ENCODE results near the gene UACA.

DNA sequence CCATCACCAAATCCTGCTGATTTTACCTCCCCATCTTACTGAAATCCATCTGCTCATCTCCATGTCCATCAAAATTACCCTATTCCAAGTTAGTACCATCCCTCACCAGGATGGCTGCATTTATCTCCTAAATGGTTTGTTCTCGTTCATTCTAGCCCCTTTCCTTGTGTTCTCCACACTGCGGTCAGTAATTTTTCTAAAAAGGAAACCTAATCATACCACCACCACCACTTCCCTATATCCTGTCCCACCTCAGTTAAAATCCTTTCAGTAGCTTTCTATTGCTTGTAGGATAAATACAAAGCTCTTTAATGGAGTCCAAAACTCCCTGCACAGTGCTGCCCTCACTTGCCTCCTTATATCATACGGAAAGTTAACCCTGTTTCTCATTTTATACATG is 51.1 kb downstream of the UACA start:
- TF ChIP-seq ZNF114 (CRISPR knock-in tag; IDR thresholded peaks at IDR 0.05) (no peak), CTCF (conservative IDR thresholded peaks at IDR 0.05; ENCODE audit: low read depth in 2 of 2) (no peak), EZH2 (IDR thresholded peaks at IDR 0.05; ENCODE audit: low read depth, unreplicated experiment) (no peak), EZH2phosphoT487 (IDR thresholded peaks at IDR 0.05; ENCODE audit: unreplicated experiment) (no peak), POLR2AphosphoS5 (IDR thresholded peaks at IDR 0.05; ENCODE audit: low read depth) (no peak), CREB1 (CRISPR knock-in tag; IDR thresholded peaks at IDR 0.05; ENCODE audit: low read depth) (no peak), JUNB (IDR thresholded peaks at IDR 0.05; ENCODE audit: unreplicated experiment) (no peak), ZNF331 (CRISPR knock-in tag; IDR thresholded peaks at IDR 0.05; ENCODE audit: low read depth) (no peak)
- TF ChIP-seq, protein P1, sequence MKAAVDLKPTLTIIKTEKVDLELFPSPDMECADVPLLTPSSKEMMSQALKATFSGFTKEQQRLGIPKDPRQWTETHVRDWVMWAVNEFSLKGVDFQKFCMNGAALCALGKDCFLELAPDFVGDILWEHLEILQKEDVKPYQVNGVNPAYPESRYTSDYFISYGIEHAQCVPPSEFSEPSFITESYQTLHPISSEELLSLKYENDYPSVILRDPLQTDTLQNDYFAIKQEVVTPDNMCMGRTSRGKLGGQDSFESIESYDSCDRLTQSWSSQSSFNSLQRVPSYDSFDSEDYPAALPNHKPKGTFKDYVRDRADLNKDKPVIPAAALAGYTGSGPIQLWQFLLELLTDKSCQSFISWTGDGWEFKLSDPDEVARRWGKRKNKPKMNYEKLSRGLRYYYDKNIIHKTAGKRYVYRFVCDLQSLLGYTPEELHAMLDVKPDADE (IDR thresholded peaks at IDR 0.05) = no peak
- TF ChIP-seq, protein P2, sequence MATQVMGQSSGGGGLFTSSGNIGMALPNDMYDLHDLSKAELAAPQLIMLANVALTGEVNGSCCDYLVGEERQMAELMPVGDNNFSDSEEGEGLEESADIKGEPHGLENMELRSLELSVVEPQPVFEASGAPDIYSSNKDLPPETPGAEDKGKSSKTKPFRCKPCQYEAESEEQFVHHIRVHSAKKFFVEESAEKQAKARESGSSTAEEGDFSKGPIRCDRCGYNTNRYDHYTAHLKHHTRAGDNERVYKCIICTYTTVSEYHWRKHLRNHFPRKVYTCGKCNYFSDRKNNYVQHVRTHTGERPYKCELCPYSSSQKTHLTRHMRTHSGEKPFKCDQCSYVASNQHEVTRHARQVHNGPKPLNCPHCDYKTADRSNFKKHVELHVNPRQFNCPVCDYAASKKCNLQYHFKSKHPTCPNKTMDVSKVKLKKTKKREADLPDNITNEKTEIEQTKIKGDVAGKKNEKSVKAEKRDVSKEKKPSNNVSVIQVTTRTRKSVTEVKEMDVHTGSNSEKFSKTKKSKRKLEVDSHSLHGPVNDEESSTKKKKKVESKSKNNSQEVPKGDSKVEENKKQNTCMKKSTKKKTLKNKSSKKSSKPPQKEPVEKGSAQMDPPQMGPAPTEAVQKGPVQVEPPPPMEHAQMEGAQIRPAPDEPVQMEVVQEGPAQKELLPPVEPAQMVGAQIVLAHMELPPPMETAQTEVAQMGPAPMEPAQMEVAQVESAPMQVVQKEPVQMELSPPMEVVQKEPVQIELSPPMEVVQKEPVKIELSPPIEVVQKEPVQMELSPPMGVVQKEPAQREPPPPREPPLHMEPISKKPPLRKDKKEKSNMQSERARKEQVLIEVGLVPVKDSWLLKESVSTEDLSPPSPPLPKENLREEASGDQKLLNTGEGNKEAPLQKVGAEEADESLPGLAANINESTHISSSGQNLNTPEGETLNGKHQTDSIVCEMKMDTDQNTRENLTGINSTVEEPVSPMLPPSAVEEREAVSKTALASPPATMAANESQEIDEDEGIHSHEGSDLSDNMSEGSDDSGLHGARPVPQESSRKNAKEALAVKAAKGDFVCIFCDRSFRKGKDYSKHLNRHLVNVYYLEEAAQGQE (IDR thresholded peaks at IDR 0.05; ENCODE audit: unreplicated experiment) = no peak
- TF ChIP-seq, protein P3, sequence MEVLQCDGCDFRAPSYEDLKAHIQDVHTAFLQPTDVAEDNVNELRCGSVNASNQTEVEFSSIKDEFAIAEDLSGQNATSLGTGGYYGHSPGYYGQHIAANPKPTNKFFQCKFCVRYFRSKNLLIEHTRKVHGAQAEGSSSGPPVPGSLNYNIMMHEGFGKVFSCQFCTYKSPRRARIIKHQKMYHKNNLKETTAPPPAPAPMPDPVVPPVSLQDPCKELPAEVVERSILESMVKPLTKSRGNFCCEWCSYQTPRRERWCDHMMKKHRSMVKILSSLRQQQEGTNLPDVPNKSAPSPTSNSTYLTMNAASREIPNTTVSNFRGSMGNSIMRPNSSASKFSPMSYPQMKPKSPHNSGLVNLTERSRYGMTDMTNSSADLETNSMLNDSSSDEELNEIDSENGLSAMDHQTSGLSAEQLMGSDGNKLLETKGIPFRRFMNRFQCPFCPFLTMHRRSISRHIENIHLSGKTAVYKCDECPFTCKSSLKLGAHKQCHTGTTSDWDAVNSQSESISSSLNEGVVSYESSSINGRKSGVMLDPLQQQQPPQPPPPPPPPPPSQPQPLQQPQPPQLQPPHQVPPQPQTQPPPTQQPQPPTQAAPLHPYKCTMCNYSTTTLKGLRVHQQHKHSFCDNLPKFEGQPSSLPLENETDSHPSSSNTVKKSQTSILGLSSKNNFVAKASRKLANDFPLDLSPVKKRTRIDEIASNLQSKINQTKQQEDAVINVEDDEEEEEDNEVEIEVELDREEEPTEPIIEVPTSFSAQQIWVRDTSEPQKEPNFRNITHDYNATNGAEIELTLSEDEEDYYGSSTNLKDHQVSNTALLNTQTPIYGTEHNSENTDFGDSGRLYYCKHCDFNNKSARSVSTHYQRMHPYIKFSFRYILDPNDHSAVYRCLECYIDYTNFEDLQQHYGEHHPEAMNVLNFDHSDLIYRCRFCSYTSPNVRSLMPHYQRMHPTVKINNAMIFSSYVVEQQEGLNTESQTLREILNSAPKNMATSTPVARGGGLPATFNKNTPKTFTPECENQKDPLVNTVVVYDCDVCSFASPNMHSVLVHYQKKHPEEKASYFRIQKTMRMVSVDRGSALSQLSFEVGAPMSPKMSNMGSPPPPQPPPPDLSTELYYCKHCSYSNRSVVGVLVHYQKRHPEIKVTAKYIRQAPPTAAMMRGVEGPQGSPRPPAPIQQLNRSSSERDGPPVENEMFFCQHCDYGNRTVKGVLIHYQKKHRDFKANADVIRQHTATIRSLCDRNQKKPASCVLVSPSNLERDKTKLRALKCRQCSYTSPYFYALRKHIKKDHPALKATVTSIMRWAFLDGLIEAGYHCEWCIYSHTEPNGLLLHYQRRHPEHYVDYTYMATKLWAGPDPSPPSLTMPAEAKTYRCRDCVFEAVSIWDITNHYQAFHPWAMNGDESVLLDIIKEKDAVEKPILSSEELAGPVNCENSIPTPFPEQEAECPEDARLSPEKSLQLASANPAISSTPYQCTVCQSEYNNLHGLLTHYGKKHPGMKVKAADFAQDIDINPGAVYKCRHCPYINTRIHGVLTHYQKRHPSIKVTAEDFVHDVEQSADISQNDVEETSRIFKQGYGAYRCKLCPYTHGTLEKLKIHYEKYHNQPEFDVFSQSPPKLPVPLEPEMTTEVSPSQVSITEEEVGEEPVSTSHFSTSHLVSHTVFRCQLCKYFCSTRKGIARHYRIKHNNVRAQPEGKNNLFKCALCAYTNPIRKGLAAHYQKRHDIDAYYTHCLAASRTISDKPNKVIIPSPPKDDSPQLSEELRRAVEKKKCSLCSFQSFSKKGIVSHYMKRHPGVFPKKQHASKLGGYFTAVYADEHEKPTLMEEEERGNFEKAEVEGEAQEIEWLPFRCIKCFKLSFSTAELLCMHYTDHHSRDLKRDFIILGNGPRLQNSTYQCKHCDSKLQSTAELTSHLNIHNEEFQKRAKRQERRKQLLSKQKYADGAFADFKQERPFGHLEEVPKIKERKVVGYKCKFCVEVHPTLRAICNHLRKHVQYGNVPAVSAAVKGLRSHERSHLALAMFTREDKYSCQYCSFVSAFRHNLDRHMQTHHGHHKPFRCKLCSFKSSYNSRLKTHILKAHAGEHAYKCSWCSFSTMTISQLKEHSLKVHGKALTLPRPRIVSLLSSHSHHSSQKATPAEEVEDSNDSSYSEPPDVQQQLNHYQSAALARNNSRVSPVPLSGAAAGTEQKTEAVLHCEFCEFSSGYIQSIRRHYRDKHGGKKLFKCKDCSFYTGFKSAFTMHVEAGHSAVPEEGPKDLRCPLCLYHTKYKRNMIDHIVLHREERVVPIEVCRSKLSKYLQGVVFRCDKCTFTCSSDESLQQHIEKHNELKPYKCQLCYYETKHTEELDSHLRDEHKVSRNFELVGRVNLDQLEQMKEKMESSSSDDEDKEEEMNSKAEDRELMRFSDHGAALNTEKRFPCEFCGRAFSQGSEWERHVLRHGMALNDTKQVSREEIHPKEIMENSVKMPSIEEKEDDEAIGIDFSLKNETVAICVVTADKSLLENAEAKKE (CRISPR knock-in tag; IDR thresholded peaks at IDR 0.05) = no peak

Measured in GM23338 (cell line).